ENCODE measurements around the gene PTCRA.
A peak's percentile ranks its signal among the peaks of the same experiment; 100 is the strongest.

PTCRA gene

GRCh38 chr6:42962096-42962495, 46.2 kb downstream of the PTCRA start:
- TF ChIP-seq CTCF (IDR thresholded peaks at IDR 0.05; ENCODE audit: borderline replicate concordance, control extremely low read depth, extremely low read depth, insufficient read depth, missing control alignments): no peak
- in situ Hi-C loops (cut with MboI; ENCODE audit: low sequenced_read_pairs, unreplicated experiment): no loop called here
- no peak for DNase-seq (ENCODE audit: low spot score)

- no peak for TF ChIP-seq CTCF (IDR thresholded peaks at IDR 0.05; ENCODE audit: borderline replicate concordance, control extremely low read depth, extremely low read depth, insufficient read depth, missing control alignments)
- in situ Hi-C loops (cut with MboI; ENCODE audit: low sequenced_read_pairs, unreplicated experiment): no loop called here
- DNase-seq (ENCODE audit: low spot score): no peak
Observed at GRCh38 chr6:42962502-42963178, 46.8 kb downstream of the PTCRA start.

- no peak for TF ChIP-seq CTCF (IDR thresholded peaks at IDR 0.05; ENCODE audit: borderline replicate concordance, control extremely low read depth, extremely low read depth, insufficient read depth, missing control alignments)
- in situ Hi-C loops (cut with MboI; ENCODE audit: low sequenced_read_pairs, unreplicated experiment): no loop called here
- no peak for DNase-seq (ENCODE audit: low spot score)
Observed at GRCh38 chr6:42963179-42963854, 47.5 kb downstream of the PTCRA start.

GRCh38 chr6:42963855-42964605, 48.2 kb downstream of the PTCRA start:
- DNase-seq (ENCODE audit: low spot score): peak; percentile 60
- in situ Hi-C loops (cut with MboI; ENCODE audit: low sequenced_read_pairs, unreplicated experiment): no loop called here

GRCh38 chr6:42966571-42966970, 50.7 kb downstream of the PTCRA start:
- in situ Hi-C loops (cut with MboI; ENCODE audit: low sequenced_read_pairs, unreplicated experiment): no loop called here
- DNase-seq (ENCODE audit: low spot score): no peak
- no peak for TF ChIP-seq CTCF (IDR thresholded peaks at IDR 0.05; ENCODE audit: borderline replicate concordance, control extremely low read depth, extremely low read depth, insufficient read depth, missing control alignments)

More at GRCh38 chr6:42963855-42964605, 48.2 kb downstream of the PTCRA start:
- TF ChIP-seq CTCF (IDR thresholded peaks at IDR 0.05; ENCODE audit: borderline replicate concordance, control extremely low read depth, extremely low read depth, insufficient read depth, missing control alignments): peak; percentile 22

GRCh38 chr6:42967228-42967627, 51.4 kb downstream of the PTCRA start:
- in situ Hi-C loops (cut with MboI; ENCODE audit: low sequenced_read_pairs, unreplicated experiment): no loop called here
- TF ChIP-seq CTCF (IDR thresholded peaks at IDR 0.05; ENCODE audit: borderline replicate concordance, control extremely low read depth, extremely low read depth, insufficient read depth, missing control alignments): no peak
- DNase-seq (ENCODE audit: low spot score): no peak

Measured in GM13976 (cell line).